Prostate gland (tissue), 2 donors: ENCODE data around the gene CREB5.

Experiments used
- CTCF ChIP-seq, 4 experiments: fragments of 200-600 bp in 2 of 4; fragments of 450-650 bp in 2 of 4; sonication (generic) in 2 of 4; IDR thresholded peaks; 1 replicate in 3 of 4; 2 replicates in 1 of 4; pipeline ENCODE4 v1.5.1; 2016 to 2019; ENCODE audit warnings: antibody characterized with exemption in 4 of 4, mild to moderate bottlenecking in 2 of 4, moderate library complexity in 2 of 4
- POLR2A ChIP-seq: fragments of 450-650 bp; IDR thresholded peaks from one replicate; pipeline ENCODE4 v1.6.1; 2016; ENCODE audit warnings: antibody characterized with exemption, mild to moderate bottlenecking

- no peak for TF ChIP-seq CTCF (IDR thresholded peaks at IDR 0.05)
- TF ChIP-seq POLR2A: no peak
These were observed at the start of gene CREB5 for GRCh38 chr7:28411876-28412662.
